Heart left ventricle (tissue), 13 donors: ENCODE results near the gene CBY1.

ENCODE experiments used
- POLR2A ChIP-seq, 2 donors: fragments of 450-650 bp; IDR thresholded peaks; one replicate each; pipeline ENCODE4 v1.6.1; 2017; ENCODE audit warnings: antibody characterized with exemption in 2 of 2, mild to moderate bottlenecking in 2 of 2, moderate library complexity in 2 of 2
- TF ChIP-seq, protein P1 (sequence below), 12 donors: fragments of 200-600 bp; sonication (generic) in 4 of 12; IDR thresholded peaks; one replicate each; pipeline versions ENCODE4 v1.5.0 to v1.8.0; 2018 to 2022; ENCODE audit warnings: antibody characterized with exemption in 12 of 12, mild to moderate bottlenecking in 5 of 12
- donor health status: ischemic (EF 13 %, LVEDD 7.1; RV severe dilation, severe dysfunction).
- donor health status: DM: no; HTN: yes; CAD: no.
- donor health status: DM: no; HTN: no; CAD: no.
- donor health status: ischemic (EF 25% LVEDD 6.9; RV normal size, moderate dysfunction).
- donor health status: ischemic (EF 25% LVEDD 5.7; RV mildly dilated, moderate dysfunction).
- donor health status: ischemic (EF 35%, LVEDD 5.7; RV mildly dilated, moderate dysfunction).
- donor health status: nonischemic (EF 11% LVEDD 7.7; RV severe dilation, severe dysfunction).
- donor health status: DM: yes; HTN: yes; CAD: no.
- donor health status: PGD.
- donor health status: ischemic (EF 29% LVEDD 5.4; RV normal size, mild dysfunction).
- donor health status: nonischemic (EF 23%, LVEDD 6.1; RV moderate dilation, normal function).

DNA sequence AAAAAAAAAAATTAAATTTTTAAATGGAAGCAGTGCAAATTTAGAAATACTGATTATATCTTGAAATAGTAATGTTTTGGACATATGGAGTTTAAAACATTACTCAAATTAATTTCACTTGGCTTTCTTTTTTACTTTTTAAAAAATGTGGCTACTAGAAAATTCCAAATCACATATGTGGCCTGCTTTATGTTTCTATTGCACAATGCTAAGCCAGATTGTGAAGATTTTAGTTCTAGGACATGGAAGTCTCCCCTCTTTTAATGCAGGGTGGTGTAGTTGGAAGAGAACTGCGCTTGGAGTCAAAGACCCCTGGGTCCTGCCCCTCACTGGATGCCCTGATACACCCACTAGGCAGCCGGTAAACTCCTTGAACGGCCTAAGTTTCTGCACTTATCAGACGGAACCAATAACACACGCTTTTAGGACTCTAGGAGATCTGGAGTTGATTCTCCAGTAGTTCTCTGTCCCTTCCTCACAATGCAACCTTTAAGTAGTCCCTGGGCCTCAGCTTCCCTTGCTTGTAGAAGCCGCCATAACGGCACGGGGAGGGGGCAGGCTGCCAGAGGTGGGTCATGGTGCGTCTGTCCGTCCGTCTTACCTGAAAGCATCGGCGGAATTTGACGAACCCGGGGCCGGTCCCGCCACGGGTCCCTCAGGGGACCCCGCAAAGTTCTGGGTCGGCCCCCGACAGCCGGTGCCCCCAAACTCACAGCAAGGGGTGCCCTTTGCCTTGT lies 751 bp upstream of the CBY1 start:
- TF ChIP-seq, protein P1, sequence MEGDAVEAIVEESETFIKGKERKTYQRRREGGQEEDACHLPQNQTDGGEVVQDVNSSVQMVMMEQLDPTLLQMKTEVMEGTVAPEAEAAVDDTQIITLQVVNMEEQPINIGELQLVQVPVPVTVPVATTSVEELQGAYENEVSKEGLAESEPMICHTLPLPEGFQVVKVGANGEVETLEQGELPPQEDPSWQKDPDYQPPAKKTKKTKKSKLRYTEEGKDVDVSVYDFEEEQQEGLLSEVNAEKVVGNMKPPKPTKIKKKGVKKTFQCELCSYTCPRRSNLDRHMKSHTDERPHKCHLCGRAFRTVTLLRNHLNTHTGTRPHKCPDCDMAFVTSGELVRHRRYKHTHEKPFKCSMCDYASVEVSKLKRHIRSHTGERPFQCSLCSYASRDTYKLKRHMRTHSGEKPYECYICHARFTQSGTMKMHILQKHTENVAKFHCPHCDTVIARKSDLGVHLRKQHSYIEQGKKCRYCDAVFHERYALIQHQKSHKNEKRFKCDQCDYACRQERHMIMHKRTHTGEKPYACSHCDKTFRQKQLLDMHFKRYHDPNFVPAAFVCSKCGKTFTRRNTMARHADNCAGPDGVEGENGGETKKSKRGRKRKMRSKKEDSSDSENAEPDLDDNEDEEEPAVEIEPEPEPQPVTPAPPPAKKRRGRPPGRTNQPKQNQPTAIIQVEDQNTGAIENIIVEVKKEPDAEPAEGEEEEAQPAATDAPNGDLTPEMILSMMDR (IDR thresholded peaks at IDR 0.05), result no peak
- no peak for TF ChIP-seq POLR2A (IDR thresholded peaks at IDR 0.05)
